NK-92 (cell line): ENCODE measurements around the gene TASL.
"Not testable (repeated sequence)": the region's sequence is repeated elsewhere in the genome, so short reads cannot be mapped to it uniquely, and the experiment has no call there.

Experiments
- DNase-seq: peaks from one replicate; lab custom pipeline; 2025; ENCODE audit not compliant: unreplicated experiment; lab: John Stamatoyannopoulos, UW

The TASL gene, protein sequence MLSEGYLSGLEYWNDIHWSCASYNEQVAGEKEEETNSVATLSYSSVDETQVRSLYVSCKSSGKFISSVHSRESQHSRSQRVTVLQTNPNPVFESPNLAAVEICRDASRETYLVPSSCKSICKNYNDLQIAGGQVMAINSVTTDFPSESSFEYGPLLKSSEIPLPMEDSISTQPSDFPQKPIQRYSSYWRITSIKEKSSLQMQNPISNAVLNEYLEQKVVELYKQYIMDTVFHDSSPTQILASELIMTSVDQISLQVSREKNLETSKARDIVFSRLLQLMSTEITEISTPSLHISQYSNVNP

DNA sequence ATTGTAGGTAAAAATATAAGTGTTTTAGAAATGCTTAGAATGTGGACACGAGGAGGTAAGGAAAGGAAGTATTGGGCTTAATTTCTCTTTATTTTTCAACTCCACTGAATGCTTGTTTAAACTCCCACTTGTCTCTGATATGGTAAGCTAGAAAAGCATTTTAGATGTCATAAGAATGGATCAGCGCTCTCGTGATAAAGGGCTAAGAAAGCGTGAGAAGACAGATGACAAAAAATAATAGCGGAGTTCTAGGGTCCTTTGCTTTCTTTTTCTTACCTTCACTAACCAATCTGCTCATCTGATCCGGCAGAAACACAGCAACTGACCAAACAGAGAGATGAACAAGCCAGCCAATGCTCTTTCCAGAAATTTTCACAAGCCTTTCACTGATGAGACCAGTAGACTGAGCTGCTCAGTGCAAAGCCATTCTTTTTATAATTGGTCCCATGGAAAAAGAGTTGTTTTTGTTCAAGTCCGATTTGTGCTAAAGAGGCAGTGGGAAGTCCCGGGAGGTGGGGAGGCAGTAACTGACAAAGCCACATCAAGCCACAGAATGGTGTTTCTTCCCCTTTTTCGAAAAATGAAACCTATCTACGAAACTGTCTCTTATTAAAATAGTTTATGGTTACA is at the start of gene TASL:
TSS of gene TASL (minus strand) at position 405 of the 630 bp plus-strand sequence. CDS start 17,411 bp downstream, outside the sequence.
- no peak for DNase-seq

DNA sequence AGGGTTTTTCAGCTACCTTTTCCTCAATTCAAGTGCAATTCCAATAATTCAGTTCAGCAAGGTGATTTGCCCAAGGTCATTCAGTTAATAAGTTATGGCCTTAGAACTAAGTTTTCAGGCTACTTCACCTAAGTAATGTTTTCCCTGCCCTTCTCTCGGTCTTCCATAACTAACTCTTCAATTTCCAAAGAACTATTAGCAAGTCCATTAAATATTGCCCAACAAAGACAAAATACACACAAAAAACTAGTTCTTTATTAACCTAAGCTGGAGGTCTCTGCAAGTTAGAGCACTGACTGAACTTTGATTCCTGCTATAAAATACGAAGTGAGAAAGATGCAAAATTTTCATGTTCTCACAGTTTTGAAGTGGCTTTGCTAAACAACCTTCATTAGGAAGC is 48.8 kb upstream of the TASL start:
- DNase-seq: no peak

GRCh38 chrX:30622361-30622760 is 44.8 kb upstream of the TASL start:
- no peak for DNase-seq

GRCh38 chrX:30620980-30621618 is 43.5 kb upstream of the TASL start:
- no peak for DNase-seq

- no peak for DNase-seq
These were observed 42.6 kb upstream of the TASL start for GRCh38 chrX:30620125-30620524.

- no peak for DNase-seq
These were observed 40.7 kb upstream of the TASL start for GRCh38 chrX:30618160-30618765.

DNA sequence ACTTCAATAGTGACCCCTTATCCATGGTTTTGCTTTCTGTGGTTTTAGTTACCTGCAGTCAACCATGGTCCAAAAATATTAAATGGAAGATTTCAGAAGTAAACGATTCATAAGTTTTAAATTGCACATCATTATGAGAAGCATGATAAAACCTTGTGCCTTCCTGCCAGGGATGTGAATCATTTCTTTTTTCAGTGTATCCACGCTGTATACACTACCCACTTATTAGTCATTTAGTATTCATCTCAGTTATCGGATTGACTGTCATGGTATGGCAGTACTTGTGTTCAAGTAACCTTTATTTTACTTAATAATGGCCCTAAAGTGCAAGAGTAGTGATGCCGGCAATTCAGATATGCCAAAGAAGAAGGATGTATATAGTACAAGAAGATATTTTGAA is 37.7 kb upstream of the TASL start:
- DNase-seq: no peak

DNA sequence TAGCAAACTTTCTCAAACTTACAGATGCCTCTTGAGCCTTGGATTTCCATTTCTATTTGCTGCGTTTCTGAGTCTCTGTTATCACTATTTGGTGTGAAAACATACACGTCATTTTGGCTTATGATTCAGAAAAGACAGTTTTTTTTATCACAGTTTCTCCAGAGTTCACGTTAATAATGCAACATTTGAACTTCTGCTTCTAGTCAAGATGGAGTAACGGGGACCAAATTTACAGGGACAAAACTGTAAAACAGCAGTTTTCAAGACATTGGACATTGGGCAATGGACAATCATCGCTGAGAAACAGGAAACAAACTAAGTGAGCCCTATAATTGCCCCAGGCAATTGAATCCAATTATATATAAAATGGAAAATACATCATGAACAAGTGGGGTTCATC is 36.2 kb upstream of the TASL start:
- no peak for DNase-seq

- no peak for DNase-seq
These were observed 34.7 kb upstream of the TASL start for GRCh38 chrX:30612250-30612655.

DNA sequence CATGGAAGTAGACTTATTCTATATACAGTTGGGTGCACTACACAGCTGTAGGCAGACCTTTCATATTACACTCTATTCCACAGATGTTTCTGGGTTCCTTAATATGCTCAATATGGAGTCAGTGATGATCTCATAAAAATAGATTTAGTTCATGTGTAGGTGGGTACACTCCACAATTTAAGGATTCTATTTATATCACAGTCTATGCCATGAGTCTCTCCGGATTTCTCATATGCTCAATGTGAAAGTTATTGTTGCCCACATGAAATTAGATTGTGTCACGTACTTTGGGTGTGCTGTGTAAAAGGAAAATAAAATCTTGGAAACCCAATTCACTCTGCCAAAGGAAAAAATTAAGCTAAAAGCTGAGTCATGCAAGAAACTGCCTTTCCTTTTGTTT is 32.5 kb upstream of the TASL start:
- DNase-seq: no peak

GRCh38 chrX:30607155-30607554 is 29.6 kb upstream of the TASL start:
- no peak for DNase-seq

DNA sequence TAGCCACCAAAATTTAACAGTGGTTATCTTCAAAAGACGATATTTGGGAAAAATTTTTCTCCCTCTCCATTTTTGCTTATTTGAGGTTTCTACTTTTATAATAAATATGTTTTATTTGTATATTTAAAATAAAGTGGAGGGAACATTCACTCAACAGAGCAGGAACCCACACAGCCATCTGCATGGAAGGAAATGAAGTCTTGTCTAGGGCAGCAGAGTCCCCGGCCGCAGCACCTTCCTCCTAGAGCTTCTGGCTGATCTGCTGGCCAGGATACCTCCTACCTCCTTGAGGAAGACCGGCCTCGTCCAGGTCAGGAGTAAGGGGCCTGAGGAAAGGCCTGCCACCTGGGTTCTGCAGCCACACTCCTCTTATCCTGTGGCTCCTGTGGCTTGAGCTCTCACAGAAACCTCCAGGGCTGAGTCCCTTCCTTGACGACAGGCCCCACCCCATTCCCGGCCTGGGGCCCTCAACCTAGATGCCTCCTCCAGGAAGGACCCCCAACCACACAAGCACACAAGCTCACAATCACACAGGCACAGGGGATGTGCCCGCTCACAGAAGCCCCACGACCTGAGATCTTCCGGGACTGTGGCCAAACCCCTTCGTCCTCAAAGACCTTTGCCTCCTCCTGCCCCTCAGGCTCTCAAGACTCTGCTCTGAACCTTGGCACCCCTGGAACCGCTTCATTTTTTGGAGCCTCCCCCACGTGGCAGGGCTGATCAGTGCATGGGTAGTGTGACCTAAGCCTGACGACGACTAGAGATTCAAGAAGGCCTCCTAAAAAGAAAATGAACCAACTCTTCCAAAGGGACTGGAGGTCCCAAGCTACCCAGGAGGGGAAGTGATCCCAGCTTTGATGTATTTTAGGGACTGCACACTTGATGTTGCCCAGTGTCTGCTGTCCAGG is 23.0 kb upstream of the TASL start:
- DNase-seq: not testable (repeated sequence)

GRCh38 chrX:30597216-30598012 is 19.8 kb upstream of the TASL start:
- no peak for DNase-seq

DNA sequence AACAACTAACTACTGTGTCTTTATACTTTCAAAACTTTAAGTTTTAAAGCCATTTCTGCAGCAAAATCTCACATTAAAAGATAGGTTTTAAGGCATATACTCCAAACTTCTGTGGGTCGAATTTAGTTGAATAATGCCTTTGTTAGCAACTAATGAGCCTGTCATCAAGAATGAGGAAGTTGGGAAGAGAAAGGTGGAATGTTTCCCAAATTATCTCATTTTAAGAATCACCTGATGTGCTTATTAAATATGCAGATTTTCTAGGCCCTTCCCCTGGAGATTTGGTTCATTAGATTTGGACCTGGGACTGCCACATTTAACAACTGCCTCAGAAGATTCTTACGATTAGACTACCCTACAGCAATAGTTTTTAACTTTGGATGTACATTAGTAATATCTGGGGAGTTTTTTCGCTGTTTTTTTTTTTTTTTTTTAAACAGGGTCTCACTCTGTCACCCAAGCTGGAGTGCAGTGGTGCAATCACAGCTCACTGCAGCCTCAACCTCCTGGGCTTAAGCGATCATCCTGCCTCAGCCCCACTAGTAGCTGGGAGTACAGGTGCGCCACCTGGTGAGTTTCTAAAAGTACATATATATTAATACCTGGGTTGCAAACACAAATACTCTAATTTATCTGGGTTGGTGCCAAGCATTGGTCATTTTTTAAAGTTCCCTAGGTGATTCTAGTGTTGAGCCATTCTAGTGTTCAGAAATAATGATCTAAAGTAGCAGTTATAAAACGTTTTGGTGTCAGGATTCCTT is 16.1 kb upstream of the TASL start:
- no peak for DNase-seq

DNA sequence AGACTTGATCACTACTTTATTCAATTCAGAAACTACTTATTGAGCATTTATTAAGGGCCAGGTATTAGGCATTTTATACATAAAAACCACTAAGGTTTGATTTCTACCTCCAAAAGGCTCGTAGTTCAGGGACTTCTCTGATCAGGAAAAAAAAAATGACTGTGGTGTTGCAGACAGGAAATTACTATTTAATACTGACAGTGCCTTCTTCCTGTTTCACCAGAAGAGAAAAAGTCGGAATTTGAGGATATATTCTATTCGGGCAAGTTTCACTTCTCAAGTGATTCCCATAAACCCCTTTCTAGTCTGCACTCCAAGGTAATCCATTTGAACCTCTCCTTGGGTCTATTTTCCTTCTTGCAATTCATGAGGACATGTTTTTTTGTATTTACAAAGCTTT is 15.3 kb upstream of the TASL start:
- DNase-seq: no peak

DNA sequence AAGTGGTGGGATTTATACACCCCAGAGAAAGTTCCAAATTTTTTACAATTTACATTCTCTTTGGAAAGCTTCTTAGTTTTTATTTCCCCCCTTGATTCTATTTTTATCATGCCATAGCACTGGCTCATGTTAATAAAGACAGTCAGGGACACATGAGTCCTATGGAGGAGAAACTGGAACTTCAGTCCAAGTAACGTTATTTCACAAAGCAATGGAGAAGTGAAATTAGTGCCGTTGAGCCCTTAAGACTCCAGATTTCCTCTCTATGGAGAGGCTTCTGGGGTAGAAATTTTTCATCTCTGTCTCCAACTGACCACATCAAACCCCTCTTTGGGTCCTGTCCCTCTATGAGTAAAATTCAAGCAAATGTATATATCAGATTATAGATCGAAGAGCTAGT is 12.8 kb upstream of the TASL start:
- no peak for DNase-seq

- DNase-seq: no peak
These were observed 11.8 kb upstream of the TASL start for GRCh38 chrX:30589146-30589888.

- DNase-seq: no peak
These were observed 8.9 kb upstream of the TASL start for GRCh38 chrX:30586516-30586915.

DNA sequence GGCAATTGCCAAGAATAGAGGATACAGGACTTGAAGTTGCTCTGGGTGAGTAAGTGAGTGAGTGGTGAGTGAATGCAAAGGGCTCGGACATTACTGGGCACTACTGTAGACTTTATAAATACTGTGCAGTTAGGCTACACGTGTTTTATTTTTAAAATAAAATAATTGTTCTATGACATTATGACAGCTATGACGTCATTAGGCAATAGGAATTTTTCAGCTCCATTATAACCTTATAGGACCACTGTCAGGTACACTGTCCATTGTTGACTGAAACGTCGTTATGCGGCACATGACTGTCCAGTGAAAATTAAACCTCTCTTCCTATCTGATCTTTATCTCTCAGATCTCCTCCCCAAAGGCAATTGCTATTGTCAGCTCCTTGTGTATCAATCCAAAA is 5.1 kb upstream of the TASL start:
- DNase-seq: no peak
